ENCODE measurements around the gene ARSD.

Gene ARSD

GRCh38 chrX:2892816-2893215 lies 36.3 kb downstream of the ARSD start:
- DNase-seq (ENCODE audit: low read depth, low spot score), result no peak

GRCh38 chrX:2890536-2891460 lies 38.3 kb downstream of the ARSD start:
- DNase-seq (ENCODE audit: low read depth, low spot score), result peak; percentile 51

GRCh38 chrX:2889706-2890490 lies 39.2 kb downstream of the ARSD start:
- peak; percentile 94 for DNase-seq (ENCODE audit: low read depth, low spot score)

GRCh38 chrX:2889045-2889605 lies 40.0 kb downstream of the ARSD start:
- no peak for DNase-seq (ENCODE audit: low read depth, low spot score)

GRCh38 chrX:2888309-2888708 lies 40.8 kb downstream of the ARSD start:
- no peak for DNase-seq (ENCODE audit: low read depth, low spot score)

GRCh38 chrX:2883770-2884169 lies 45.4 kb downstream of the ARSD start:
- no peak for DNase-seq (ENCODE audit: low read depth, low spot score)

GRCh38 chrX:2879670-2880069 lies 49.5 kb downstream of the ARSD start:
- DNase-seq (ENCODE audit: low read depth, low spot score), result no peak

- no peak for DNase-seq (ENCODE audit: low read depth, low spot score)
Observed at GRCh38 chrX:2878563-2878962, 50.6 kb downstream of the ARSD start.

- peak; percentile 18 for DNase-seq (ENCODE audit: low read depth, low spot score)
Observed at GRCh38 chrX:2875798-2876399, 53.2 kb downstream of the ARSD start.

GRCh38 chrX:2875136-2875481 lies 54.0 kb downstream of the ARSD start:
- no peak for DNase-seq (ENCODE audit: low read depth, low spot score)

GRCh38 chrX:2874222-2875135 lies 54.7 kb downstream of the ARSD start:
- no peak for DNase-seq (ENCODE audit: low read depth, low spot score)

- no peak for DNase-seq (ENCODE audit: low read depth, low spot score)
Observed at GRCh38 chrX:2872671-2873277, 56.4 kb downstream of the ARSD start.

GRCh38 chrX:2871831-2872230 lies 57.3 kb downstream of the ARSD start:
- no peak for DNase-seq (ENCODE audit: low read depth, low spot score)

- DNase-seq (ENCODE audit: low read depth, low spot score), result no peak
Observed at GRCh38 chrX:2870650-2871049, 58.5 kb downstream of the ARSD start.

GRCh38 chrX:2867206-2867605 lies 61.9 kb downstream of the ARSD start:
- no peak for DNase-seq (ENCODE audit: low read depth, low spot score)

GRCh38 chrX:2863646-2864045 lies 65.5 kb downstream of the ARSD start:
- peak; percentile 76 for DNase-seq (ENCODE audit: low read depth, low spot score)

GRCh38 chrX:2862404-2862803 lies 66.7 kb downstream of the ARSD start:
- no peak for DNase-seq (ENCODE audit: low read depth, low spot score)

GRCh38 chrX:2859197-2859797 lies 69.8 kb downstream of the ARSD start:
- DNase-seq (ENCODE audit: low read depth, low spot score), result no peak

- DNase-seq (ENCODE audit: low read depth, low spot score), result no peak
Observed at GRCh38 chrX:2857566-2857965, 71.6 kb downstream of the ARSD start.

GRCh38 chrX:2855761-2856160 lies 73.4 kb downstream of the ARSD start:
- DNase-seq (ENCODE audit: low read depth, low spot score), result no peak
